ENCODE results near the gene HSD17B12.
A peak's percentile ranks its signal among the peaks of the same experiment; 100 is the strongest.

Gene HSD17B12

DNA sequence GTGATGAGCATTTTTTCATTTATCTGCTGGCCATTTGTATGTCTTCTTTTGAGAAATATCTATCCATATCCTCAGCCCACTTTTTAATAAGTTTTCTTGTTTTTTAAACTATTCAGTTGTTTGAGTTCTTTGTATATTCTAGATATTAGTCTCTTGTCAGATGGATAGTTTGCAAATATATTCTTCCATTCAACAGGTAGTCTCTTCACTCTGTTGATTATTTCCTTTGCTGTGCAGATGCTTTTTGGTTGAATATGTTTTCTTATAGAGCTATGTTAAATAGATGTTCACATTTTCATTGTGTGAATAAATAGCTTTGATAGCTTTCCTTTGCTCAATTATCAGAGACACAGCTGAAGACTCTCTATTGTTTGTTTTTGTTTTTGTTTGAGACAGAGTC lies 131.9 kb downstream of the HSD17B12 start:
- no peak for DNase-seq

GRCh38 chr11:43818220-43818619 lies 137.7 kb downstream of the HSD17B12 start:
- no peak for DNase-seq

DNA sequence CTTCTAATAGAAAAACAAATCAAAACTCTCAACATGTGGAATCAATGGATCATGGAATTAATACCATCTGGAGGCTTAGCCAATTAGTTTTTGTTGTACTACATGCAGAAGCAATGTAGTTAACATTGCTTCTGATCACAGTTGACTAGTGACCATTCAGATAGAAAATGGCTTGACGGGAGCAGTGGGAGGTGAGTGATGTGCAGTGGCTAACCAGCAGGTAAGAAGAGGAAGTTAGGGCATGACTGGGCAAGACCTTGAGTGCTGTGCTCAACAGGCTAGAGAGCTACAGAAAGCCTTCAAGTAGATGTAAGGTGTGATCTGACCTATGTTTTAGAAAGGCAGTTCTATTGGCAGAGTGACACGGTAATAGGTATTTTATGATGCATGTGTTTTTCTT lies 139.4 kb downstream of the HSD17B12 start:
- DNase-seq = no peak

- no peak for DNase-seq
Observed at GRCh38 chr11:43823316-43823715, 142.8 kb downstream of the HSD17B12 start.

GRCh38 chr11:43823851-43824250 lies 143.3 kb downstream of the HSD17B12 start:
- no peak for DNase-seq

DNA sequence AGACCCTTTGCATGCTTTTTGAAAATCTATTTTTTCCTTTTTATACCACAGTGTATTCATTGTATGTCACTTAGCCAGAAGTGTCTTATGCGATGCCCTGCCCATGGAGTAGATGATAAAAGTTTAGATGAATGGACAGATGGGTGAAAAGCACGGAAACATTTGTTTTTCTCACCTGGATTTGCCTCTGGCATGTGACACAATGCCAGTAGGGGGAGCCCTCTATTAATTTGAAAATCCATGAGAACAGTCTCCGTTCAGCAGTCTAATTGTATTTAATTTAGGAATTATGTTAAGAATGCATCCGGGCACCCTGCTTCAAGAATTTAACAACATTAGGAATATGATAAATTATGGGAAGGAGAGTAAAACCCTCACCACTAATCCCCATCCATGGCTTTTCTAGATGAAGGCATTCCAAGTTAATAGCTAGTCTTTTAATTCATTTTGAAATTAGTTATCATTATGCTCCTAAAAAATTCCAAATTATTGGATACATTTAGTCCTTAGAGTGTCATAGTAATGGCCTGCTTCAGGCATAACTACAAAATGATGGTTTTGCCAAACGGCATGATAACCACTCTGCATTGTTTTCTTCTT lies 144.8 kb downstream of the HSD17B12 start:
- DNase-seq = no peak

DNA sequence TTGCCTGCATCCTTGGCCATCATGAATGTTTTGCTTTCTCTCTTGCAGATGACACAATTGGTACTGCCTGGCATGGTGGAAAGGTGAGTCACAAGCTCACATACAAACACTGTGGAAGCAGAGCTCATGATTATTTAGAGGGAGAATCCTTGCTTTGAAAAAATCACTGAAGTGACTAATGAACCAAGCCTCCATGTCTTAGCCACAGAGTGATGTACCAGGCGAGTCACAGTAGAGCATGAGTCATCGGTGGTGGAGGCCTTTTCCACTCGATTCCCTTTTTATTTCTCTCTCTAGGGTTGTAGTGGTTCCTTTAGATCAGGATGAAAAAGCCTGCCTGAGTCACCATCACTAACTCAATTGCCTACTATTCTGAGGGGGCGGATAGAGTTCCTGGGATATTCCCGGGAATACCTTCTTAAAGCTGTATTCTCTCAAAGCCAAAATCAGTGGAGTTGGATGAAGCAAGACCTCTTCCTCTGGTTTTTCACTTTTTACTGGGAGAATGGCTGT lies 150.4 kb downstream of the HSD17B12 start:
- DNase-seq = peak; percentile 85

- no peak for DNase-seq
Observed at GRCh38 chr11:43832536-43832935, 152.0 kb downstream of the HSD17B12 start.

- no peak for DNase-seq
Observed at GRCh38 chr11:43833657-43834073, 153.1 kb downstream of the HSD17B12 start.

GRCh38 chr11:43834286-43834685 lies 153.7 kb downstream of the HSD17B12 start:
- DNase-seq = no peak

DNA sequence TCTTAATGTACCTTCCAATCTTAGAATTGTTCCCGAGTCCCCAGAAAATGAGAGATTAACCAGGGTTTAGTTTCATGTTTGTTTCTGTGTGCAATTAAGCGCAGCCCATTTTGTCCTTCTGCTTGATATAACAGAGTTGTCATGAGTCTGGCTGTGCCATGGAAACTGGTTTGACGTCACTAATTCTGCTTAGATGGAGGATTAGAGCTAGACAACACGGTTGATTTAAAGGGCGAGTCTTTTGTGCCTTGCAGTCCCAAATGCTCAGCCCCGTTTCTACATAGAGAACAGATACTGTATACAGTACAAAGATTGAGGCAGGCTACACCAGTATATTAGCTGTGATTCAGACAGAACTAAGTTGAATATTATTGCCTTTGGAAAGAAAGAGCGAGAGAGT lies 154.6 kb downstream of the HSD17B12 start:
- no peak for DNase-seq

GRCh38 chr11:43837879-43838278 lies 157.3 kb downstream of the HSD17B12 start:
- no peak for DNase-seq

DNA sequence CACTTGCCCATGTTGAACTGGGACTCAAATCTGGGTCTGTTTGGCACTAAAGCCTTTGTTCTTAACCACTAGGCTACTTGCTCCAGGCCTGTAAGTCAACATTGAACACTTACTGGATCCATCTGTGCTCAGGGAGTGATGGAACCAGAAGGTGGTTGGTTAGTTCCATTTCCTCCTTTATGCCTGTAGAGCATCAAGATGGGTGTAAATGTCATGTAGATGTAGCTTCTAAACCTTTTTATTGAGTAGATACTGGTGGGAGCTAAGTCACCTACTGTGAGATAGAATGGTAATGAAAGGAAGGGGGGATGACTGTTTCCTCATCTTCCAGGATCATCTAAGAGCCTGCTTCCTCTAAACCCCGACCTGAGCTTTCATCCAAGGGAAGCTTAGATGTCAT lies 161.5 kb downstream of the HSD17B12 start:
- DNase-seq = no peak

DNA sequence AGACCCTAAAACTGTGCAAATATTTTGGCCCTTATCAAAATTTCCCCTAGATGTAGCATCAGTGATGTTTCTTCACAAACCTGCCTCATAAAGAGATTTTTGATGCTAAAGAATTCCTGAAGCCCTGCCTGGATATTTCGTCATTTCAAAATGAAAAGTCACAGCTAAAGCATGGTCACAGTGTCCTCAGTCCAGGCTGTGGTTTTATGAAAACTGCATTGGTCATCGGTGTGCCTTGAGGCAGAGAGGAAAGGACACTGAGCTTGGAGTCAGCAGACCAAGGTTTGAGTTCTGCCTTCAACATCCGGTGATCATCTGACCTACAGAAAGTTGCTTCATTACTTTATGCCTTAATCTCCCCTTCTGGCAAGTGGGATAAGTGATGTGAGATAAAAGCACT lies 165.3 kb downstream of the HSD17B12 start:
- no peak for DNase-seq

DNA sequence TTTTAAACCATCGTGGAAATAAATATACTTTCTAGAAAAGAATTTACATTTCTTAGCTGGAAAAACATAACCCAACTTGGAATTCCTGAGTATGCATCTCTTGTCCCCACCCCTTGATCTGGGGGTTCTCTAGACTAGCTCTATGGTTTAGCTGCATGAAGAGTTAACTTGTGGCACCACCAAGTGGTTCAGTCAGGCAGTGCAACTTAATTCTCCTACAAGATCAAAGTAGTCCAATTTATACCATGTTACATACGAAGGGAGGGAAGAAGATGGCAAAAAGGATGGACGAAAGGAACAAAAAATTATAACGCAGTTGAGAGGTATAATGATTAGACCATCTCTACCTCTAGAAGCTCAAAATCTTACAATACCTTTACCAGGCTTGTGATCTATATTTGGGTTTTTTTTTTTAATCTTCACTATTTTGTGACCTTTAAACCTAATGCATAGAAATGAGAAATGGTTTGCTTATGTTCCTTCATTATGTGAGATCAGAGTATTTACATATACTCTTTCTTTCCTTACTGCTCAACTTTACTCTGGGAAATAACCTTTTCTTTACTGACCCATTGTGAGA lies 171.6 kb downstream of the HSD17B12 start:
- peak; percentile 25 for DNase-seq

GRCh38 chr11:43853781-43854180 lies 173.2 kb downstream of the HSD17B12 start:
- DNase-seq = no peak

GRCh38 chr11:43856993-43857392 lies 176.5 kb downstream of the HSD17B12 start:
- DNase-seq = no peak

DNA sequence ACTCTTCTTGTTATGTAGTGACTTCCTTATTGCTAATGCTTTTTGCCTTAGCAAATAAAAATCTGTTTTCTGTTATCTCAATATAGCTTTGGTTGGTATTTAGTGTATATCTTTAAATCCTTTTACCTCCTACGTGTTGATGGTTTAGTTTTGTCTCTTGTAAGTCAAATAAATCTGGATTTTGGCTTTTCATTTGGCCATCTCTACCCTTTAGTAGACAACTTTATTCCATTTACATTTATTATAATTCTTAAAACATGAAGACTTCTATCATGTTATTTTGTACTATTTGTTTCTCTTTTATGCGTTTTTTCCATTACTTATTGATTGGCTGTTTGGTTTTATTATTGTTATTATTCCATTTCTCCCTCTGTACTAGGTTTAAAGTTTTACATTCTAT lies 180.6 kb downstream of the HSD17B12 start:
- DNase-seq = no peak

DNA sequence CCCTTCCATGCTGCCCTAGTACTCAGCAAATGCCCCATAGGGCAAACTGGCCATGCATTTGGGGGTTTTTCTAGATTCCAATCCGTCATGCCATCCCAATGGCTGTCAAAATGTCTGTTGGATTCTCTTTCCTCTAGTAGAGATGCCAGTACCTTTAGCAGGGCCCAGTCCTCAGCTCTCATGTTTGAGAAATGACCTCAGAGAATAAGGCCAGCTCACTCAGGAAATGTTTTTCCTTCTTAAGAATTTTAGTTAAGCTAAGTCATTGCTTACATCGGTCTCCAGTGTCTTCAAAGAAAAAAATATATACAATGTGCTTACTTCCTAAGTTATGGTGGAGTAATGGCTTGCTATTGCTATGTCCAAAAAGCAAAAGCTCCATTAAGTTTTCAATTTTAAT lies 186.0 kb downstream of the HSD17B12 start:
- no peak for DNase-seq

DNA sequence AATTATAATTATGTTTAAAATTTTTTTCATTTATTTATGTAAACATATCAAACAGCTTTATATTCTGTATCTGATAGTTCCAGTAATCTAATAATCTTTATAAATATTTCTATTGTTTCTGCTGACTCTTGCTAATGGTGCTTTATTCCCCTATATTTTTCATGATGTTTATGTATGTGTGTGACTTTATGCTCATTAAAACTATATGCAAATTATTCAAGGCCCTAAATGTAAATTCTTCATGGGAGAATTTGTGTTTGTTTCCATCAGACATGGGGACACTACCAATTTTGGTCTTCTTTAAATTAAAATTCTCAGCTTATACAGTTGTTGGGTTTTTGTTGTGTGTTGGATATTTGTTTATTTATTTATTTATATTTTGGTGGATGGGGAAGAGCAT lies 186.4 kb downstream of the HSD17B12 start:
- no peak for DNase-seq

- no peak for DNase-seq
Observed at GRCh38 chr11:43868852-43869567, 188.5 kb downstream of the HSD17B12 start.

- DNase-seq = no peak
Observed at GRCh38 chr11:43871051-43871450, 190.5 kb downstream of the HSD17B12 start.

DNA sequence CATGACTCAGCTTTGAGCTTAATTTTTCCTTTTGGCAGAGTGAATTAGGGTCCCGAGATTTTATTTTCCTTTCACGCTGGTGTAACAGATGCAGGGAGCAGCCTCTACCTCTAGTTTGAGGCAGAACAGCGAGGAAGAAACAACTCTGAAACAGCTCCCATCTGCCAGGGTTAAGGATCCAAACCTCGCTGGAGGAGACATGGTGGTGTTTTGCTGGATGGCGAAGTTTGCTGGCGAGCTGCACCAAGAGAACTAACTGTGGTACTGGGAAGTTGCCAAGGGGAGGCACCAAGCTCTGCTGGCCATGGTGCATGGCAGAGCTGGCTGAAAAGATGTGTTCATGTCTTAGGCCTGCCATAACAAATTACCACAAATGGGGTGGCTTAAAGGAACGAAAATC lies 192.5 kb downstream of the HSD17B12 start:
- DNase-seq = no peak

- DNase-seq = no peak
Observed at GRCh38 chr11:43874078-43874477, 193.5 kb downstream of the HSD17B12 start.

Data from T1000 (cell line).